HepG2 (cell line): Measurements from ENCODE around the gene JPH3. TPM values are rescaled to one million over a fixed set of nuclear protein-coding genes. Genes with fewer than 3 reads are reported as not detected.

Experiments
- ATAC-seq: fragments of 200-7000 bp; cut with Tn5 transposase; 3 replicates; pipeline ENCODE4 v1.9.1; 2020; ENCODE audit warnings: mild to moderate bottlenecking, moderate library complexity
- BruUV-seq: library from RNA; stranded (reverse); fragments of 400-500 nt; replicated peaks from 2 replicates; lab custom pipeline; 2021; lab: Mats Ljungman, UMichigan
- CTCF ChIA-PET: fragments of 300-600 bp; formaldehyde crosslinking; extraction: SDS; loops from one replicate; lab custom pipeline; 2021; ENCODE audit warnings: low total read pairs, inconsistent platforms, low intra/inter-chr PET ratio; lab: Yijun Ruan, JAX
- POLR2A ChIA-PET: fragments of 350-600 bp; sonication (Branson Sonifier 250); formaldehyde crosslinking; loops from one replicate; lab custom pipeline; 2020; ENCODE audit warnings: antibody characterized with exemption, inconsistent platforms; lab: Yijun Ruan, JAX
- DNase-seq: peaks from one replicate; pipeline ENCODE4 v3.0.0-alpha.2; 2015; ENCODE audit warnings: low spot score
- FAIRE-seq: peaks from 3 replicates; lab custom pipeline; 2011; peaks lifted over from hg19 to GRCh38; lab: Jason Lieb, UNC
- H2AFZ ChIP-seq: one replicate; pipeline ENCODE4 v1.6.1; 2011; ENCODE audit warnings: low read length, inconsistent platforms
- H3K27ac ChIP-seq: fragments of 300-600 bp; 3 replicates; pipeline ENCODE4 v1.8.0; 2011; ENCODE audit warnings: mixed run types, mild to moderate bottlenecking, mixed read lengths, low read length, inconsistent platforms; ENCODE audit not compliant: insufficient read depth; ENCODE audit errors: extremely low read length
- H3K27me3 ChIP-seq, 2 experiments: fragments of 200-600 bp in 1 of 2; 2 replicates in 1 of 2; 3 replicates in 1 of 2; pipeline versions ENCODE4 v1.6.0 to v1.8.0; 2011; ENCODE audit warnings: low read length in 2 of 2, mild to moderate bottlenecking in 2 of 2, moderate library complexity in 2 of 2, inconsistent platforms in 1 of 2; ENCODE audit not compliant: insufficient read depth in 2 of 2, control insufficient read depth in 1 of 2
- H3K36me3 ChIP-seq, 2 experiments: fragments of 200-600 bp in 1 of 2; replicated peaks in 1 of 2; 2 replicates in 1 of 2; 3 replicates in 1 of 2; pipeline versions ENCODE4 v1.5.1 to v1.8.0; 2011; ENCODE audit warnings: low read length in 2 of 2, inconsistent platforms in 1 of 2; ENCODE audit not compliant: insufficient read depth in 2 of 2, control insufficient read depth in 1 of 2
- H3K4me1 ChIP-seq: 2 replicates; pipeline ENCODE4 v1.5.1; 2012; ENCODE audit warnings: low read length, inconsistent platforms; ENCODE audit not compliant: insufficient read depth
- H3K4me2 ChIP-seq: 2 replicates; pipeline ENCODE4 v1.6.0; 2011; ENCODE audit warnings: low read depth, low read length, inconsistent platforms
- H3K4me3 ChIP-seq, 3 experiments: fragments of 200-600 bp in 1 of 3; sonication (generic), shearing (Covaris generic) in 1 of 3; replicated peaks in 1 of 3; 2 replicates each; pipeline ENCODE4 v1.5.1; 2011 to 2016; ENCODE audit warnings: low read length in 3 of 3, inconsistent platforms in 2 of 3, low read depth in 2 of 3, mild to moderate bottlenecking in 2 of 3, control low read depth in 1 of 3, mixed read lengths in 1 of 3; ENCODE audit not compliant: insufficient read depth in 1 of 3
- H3K79me2 ChIP-seq: one replicate; pipeline ENCODE4 v1.6.1; 2011; ENCODE audit warnings: low read length, inconsistent platforms; ENCODE audit not compliant: insufficient read depth
- H3K9ac ChIP-seq: 2 replicates; pipeline ENCODE4 v1.6.0; 2011; ENCODE audit warnings: mild to moderate bottlenecking, low read depth, low read length, inconsistent platforms; ENCODE audit not compliant: insufficient read depth
- H3K9me3 ChIP-seq: 2 replicates; pipeline ENCODE4 v1.5.1; 2012; ENCODE audit warnings: mild to moderate bottlenecking, low read length
- H4K20me1 ChIP-seq: 2 replicates; pipeline ENCODE4 v1.6.0; 2011; ENCODE audit warnings: inconsistent platforms, mild to moderate bottlenecking, low read length, moderate library complexity; ENCODE audit not compliant: insufficient read depth
- CHCHD3 ChIP-seq: sonication (generic); formaldehyde crosslinking; IDR thresholded peaks from 2 replicates; pipeline ENCODE4 v1.8.0; 2022; ENCODE audit warnings: mild to moderate bottlenecking, missing genetic modification reagents, moderate library complexity
- CREB1 ChIP-seq, 2 experiments: fragments of 450-650 bp in 1 of 2; IDR thresholded peaks; 2 replicates each; pipeline ENCODE4 v1.6.1; 2016 to 2017; ENCODE audit warnings: control low read depth in 1 of 2, mild to moderate bottlenecking in 1 of 2, missing compliant biosample characterization in 1 of 2, missing genetic modification characterization in 1 of 2
- ELF1 ChIP-seq: sonication (generic); formaldehyde crosslinking; IDR thresholded peaks from 2 replicates; pipeline ENCODE4 v1.4.0; 2020; ENCODE audit warnings: missing genetic modification reagents
- HCFC1 ChIP-seq: fragments of 150-350 bp; IDR thresholded peaks from 2 replicates; pipeline ENCODE4 v1.6.1; 2014; ENCODE audit warnings: low read depth, low read length
- JUN ChIP-seq: sonication (generic); formaldehyde crosslinking; IDR thresholded peaks from 2 replicates; pipeline ENCODE4 v1.4.0; 2020; ENCODE audit warnings: mild to moderate bottlenecking, missing genetic modification reagents
- KDM2A ChIP-seq: sonication (generic); formaldehyde crosslinking; IDR thresholded peaks from 2 replicates; pipeline ENCODE4 v1.4.0; 2020; ENCODE audit warnings: low read depth, missing genetic modification reagents, borderline replicate concordance
- MAZ ChIP-seq, 2 experiments: sonication (generic) in 1 of 2; formaldehyde crosslinking in 1 of 2; IDR thresholded peaks; 2 replicates each; pipeline versions ENCODE4 v1.5.0 to v1.6.1; 2012 to 2020; ENCODE audit warnings: low read depth in 2 of 2, mild to moderate bottlenecking in 2 of 2, borderline replicate concordance in 1 of 2, improper control_type of control experiment in 1 of 2, low read length in 1 of 2, missing genetic modification reagents in 1 of 2, moderate library complexity in 1 of 2
- MTERF4 ChIP-seq: sonication (generic); formaldehyde crosslinking; IDR thresholded peaks from 2 replicates; pipeline ENCODE4 v1.8.0; 2023; ENCODE audit warnings: mild to moderate bottlenecking, missing genetic modification reagents
- PITX1 ChIP-seq: sonication (generic); formaldehyde crosslinking; IDR thresholded peaks from 2 replicates; pipeline ENCODE4 v1.5.1; 2020; ENCODE audit warnings: mild to moderate bottlenecking, missing genetic modification reagents
- SMC3 ChIP-seq: IDR thresholded peaks from 2 replicates; pipeline ENCODE4 v1.6.1; 2011; ENCODE audit warnings: low read length, improper control_type of control experiment
- ZEB1 ChIP-seq: IDR thresholded peaks from 2 replicates; pipeline ENCODE4 v1.6.1; 2012; ENCODE audit warnings: mild to moderate bottlenecking, low read depth, inconsistent platforms; ENCODE audit not compliant: insufficient replicate concordance
- ZFP91 ChIP-seq: sonication (generic); formaldehyde crosslinking; IDR thresholded peaks from 2 replicates; pipeline ENCODE4 v1.9.0; 2022; ENCODE audit warnings: missing genetic modification reagents, mild to moderate bottlenecking, borderline replicate concordance
- ZGPAT ChIP-seq: IDR thresholded peaks from 2 replicates; pipeline ENCODE4 v1.6.1; 2016; ENCODE audit warnings: mild to moderate bottlenecking
- ZNF274 ChIP-seq: sonication (generic); formaldehyde crosslinking; IDR thresholded peaks from 2 replicates; pipeline ENCODE4 v1.5.1; 2020; ENCODE audit warnings: mild to moderate bottlenecking, missing genetic modification reagents
- ZNF326 ChIP-seq: sonication (generic); formaldehyde crosslinking; IDR thresholded peaks from 2 replicates; pipeline ENCODE4 v1.4.0; 2020; ENCODE audit warnings: missing genetic modification reagents, borderline replicate concordance
- ZNF576 ChIP-seq: sonication (generic); formaldehyde crosslinking; IDR thresholded peaks from 2 replicates; pipeline ENCODE4 v1.4.0; 2020; ENCODE audit warnings: mild to moderate bottlenecking, missing genetic modification reagents
- ZNF883 ChIP-seq: sonication (generic); formaldehyde crosslinking; IDR thresholded peaks from 2 replicates; pipeline ENCODE4 v1.5.1; 2020; ENCODE audit warnings: mild to moderate bottlenecking, missing genetic modification reagents; ENCODE audit errors: not compliant biosample characterization
- WGBS: methylation state at CpG from one replicate; pipeline ENCODE4 v1.1.6; 2017; ENCODE audit warnings: low lambda C conversion rate; 5-methylcytosine and 5-hydroxymethylcytosine counted together
- in situ Hi-C: cut with HindIII; loops from 2 replicates; pipeline ENCODE4 v1.10.0; 2017; ENCODE audit warnings: low pct_unique_long_range_greater_than_20kb; ENCODE audit not compliant: extremely low pct_ligation_motif_present
- intact Hi-C: fragments of 100-400 bp; cut with micrococcal nuclease; formaldehyde crosslinking; loops from one replicate; pipeline ENCODE4 v1.10.0; 2022; ENCODE audit not compliant: unreplicated experiment
- polyA plus RNA-seq, 8 experiments: library from polyadenylated mRNA; depleted of rRNA in 3 of 8; stranded (reverse) in 7 of 8; unstranded in 1 of 8; fragments of >200 nt; fragmentation: Illumina TruSeq in 4 of 8; extraction: Trizol in 4 of 8; gene quantifications; 2 replicates each; pipeline versions ENCODE4 v1.2.1 to v1.2.3, GENCODE V29; 2011 to 2016; ENCODE audit warnings: low read depth in 4 of 8, missing spikeins in 1 of 8, mixed read lengths in 1 of 8; ENCODE audit not compliant: insufficient read depth in 1 of 8
- total RNA-seq, 5 experiments: library from RNA; depleted of rRNA; stranded (reverse); fragments of >200 nt; fragmentation: Illumina TruSeq; extraction: Trizol; gene quantifications; 2 replicates each; pipeline ENCODE4 v1.2.3, GENCODE V29; 2016; ENCODE audit warnings: low read depth in 1 of 5

Gene JPH3
- total and polyA plus RNA-seq, 2 of the 13 experiments (the other 11 are each of a cell fraction or from before 2014, with no cell fraction given) = not detected

- TF ChIP-seq ZFP91 = peak; percentile 99
- no peak for TF ChIP-seq ZNF883 (CRISPR knock-in tag)
- no peak for TF ChIP-seq SMC3
- TF ChIP-seq HCFC1 = peak; percentile 19; the same call in 1 of the 2 replicates
- no peak for TF ChIP-seq ELF1
- no peak for TF ChIP-seq CREB1 (IDR thresholded peaks at IDR 0.05)
- TF ChIP-seq CREB1 (CRISPR knock-in tag; IDR thresholded peaks at IDR 0.05) = peak; percentile 66
- TF ChIP-seq ZNF326 (CRISPR knock-in tag) = no peak
- TF ChIP-seq MAZ (IDR thresholded peaks at IDR 0.05; ENCODE audit: borderline replicate concordance, low read depth, low read length) = no peak
- no peak for TF ChIP-seq MAZ (CRISPR knock-in tag; IDR thresholded peaks at IDR 0.05; ENCODE audit: low read depth)
- no peak for TF ChIP-seq ZNF576
- TF ChIP-seq, all 625 proteins: peak for 10
These were observed 55.4 kb downstream of the JPH3 start (continued) for GRCh38 chr16:87657621-87658192.

GRCh38 chr16:87658564-87659225 is 56.4 kb downstream of the JPH3 start:
- Histone ChIP-seq H3K27me3 (peaks cover 21 to 93% of the 10 kb centered on the region in 2 experiments), H3K79me2 (no peaks in the 10 kb centered on the region), H3K36me3 (no peaks in the 10 kb centered on the region), H3K27ac (no peak overlapping the region), H3K9me3 (no peaks in the 10 kb centered on the region), H3K4me3 (no peak overlapping the region), H4K20me1 (no peaks in the 10 kb centered on the region; the same call in 1 of the 2 replicates), H3K4me2 (no peak overlapping the region), H2AFZ (no peak overlapping the region), H3K4me1 (no peaks in the 10 kb centered on the region), H3K9ac (no peak overlapping the region)
- FAIRE-seq (no peak), DNase-seq (no peak), ATAC-seq (no peak)
- in situ Hi-C loops = no loop called here
- POLR2A ChIA-PET = no interaction called here
- WGBS = 12% methylated on average over 14 of the region's 14 CpGs
- intact Hi-C loops = no loop called here
- no TSS peak for BruUV-seq
- no peak for TF ChIP-seq CHCHD3 (CRISPR knock-in tag)
- TF ChIP-seq ZGPAT (CRISPR knock-in tag) = no peak
- no peak for TF ChIP-seq MTERF4 (CRISPR knock-in tag)
- TF ChIP-seq ZNF274 = no peak
- TF ChIP-seq KDM2A (CRISPR knock-in tag) = no peak
- TF ChIP-seq ZEB1 = no peak
- TF ChIP-seq JUN (CRISPR knock-in tag) = no peak
- TF ChIP-seq PITX1 = no peak
- TF ChIP-seq, all 625 proteins: peak for 0
- CTCF ChIA-PET = no interaction called here
